HG03439 (cell line): ENCODE data around the gene CBARP.
A peak's percentile ranks its signal among the peaks of the same experiment; 100 is the strongest.

ENCODE experiments used
- ATAC-seq: cut with Tn5 transposase; IDR thresholded peaks from one replicate; pipeline ENCODE4 v1.9.1; 2021; ENCODE audit warnings: mild to moderate bottlenecking, moderate library complexity; ENCODE audit not compliant: unreplicated experiment

Gene CBARP

DNA sequence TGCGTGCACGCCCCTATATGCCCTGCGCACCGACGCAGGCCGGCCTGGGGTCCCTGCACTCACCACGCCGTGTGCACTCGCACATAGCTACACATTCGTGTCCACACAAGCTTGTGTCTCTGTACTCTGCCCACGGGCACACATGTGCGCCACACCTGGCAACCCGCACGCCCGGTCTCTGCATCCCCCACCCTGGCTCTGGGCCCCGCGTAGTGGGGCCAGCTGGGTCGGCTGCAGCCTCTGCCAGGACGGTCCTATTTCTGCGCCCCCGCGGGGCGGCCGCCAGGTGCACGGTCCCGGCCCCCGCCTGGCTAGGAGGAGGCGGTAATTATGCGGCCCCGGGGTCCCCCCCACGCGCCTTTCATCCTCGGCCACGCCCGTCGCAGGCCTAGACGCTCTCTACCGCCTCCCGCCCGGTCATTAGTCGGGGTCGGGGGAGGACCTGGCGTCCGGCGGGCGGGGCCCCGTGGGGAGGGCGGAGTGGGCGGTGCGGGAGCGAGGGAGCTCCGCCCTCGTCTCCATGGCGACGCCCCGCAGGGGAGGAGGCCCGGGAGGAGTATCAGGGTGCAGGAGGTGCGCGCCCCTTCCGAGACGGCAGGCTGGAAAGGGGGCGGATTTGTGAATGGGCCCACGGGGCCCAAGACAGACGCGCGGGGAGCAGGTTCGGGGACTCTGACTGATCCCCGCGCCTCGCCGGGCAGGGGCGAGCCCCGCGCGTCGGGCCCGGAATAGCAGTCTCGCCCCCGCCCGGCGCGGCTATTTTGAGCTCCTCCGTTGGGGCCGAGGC, 28.5 kb upstream of the CBARP start:
- ATAC-seq = peak; percentile 25

DNA sequence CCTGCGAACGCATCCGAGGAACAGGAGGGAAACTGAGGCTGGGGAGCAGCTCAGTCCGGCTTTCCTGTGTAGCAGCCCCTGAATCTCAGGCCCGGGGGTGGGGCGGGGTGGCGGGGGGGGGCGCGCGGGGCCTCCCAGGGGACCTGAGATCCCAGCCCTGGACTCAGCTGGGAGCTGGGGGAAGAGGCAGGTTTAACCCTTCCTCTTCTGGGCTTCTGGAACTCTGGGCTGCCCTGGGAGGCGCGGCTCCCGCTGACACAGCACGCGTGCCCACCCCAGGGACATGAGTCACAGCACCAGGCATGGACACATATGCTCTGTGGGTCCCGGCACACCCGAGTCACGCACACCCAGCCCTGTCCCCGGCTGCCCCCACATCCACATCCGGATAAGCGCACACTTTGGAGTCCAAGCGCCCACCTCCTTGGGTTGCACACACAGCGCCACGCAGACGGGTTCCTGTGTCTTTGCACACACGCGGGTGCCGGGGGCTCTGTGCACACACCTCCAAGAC, 27.9 kb upstream of the CBARP start:
- no peak for ATAC-seq

DNA sequence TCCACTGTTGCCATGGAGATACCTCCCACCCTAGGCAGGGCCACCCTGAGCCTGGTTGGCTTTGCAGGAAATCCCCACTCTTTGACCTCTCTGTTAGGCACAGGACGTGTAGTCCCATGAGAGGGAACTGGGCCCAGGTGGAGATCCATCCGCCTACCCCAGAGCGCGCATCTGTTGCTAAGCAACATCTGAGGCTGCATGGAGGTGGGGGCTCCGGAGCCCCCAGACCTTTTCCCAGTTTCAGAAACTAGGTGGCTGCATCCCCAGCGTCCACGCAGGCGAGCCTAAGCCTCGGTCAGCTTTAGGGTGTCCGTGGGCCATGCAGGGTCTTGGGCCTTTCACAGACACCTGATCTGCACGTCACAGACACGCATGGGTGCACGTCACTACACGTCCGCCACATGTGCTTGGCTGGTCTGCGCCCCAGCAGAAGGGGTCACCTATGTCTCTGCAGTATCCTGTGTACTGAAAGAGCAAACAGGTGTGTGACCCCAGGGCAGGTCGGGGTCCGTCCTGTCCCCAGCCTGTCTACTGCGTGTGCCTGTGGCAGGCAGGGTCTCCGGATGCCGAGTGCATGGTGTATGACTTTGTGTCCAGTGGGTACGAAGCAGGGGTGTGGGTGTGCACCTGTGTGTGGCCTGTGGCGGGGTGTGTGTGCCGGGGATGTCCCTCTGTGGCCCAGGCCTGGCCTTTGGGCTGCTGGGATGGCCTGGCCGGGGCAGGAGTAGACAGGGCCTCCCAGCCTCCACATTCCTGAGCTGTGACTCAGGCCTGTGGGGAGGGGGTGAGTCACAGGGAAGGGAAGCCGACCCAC, 27.2 kb upstream of the CBARP start:
- no peak for ATAC-seq

DNA sequence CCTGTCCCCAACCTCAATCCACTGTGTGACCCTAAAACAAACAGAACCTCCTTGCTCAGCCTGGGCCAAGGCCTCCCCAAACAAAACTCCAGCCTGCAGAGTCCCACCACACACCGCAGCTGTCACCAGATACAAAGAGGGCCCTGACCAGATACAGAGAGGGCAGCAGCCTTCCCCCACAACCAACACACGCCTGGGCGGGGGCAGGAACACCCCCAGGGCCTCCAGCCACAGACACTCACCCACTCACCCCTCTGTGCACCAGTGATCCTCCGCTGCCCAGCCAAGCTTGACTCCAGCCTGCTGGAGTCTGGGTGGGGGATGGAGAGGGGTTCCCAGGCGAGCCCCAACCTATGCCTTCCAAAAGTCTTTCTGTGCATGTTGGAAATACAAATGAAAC, 25.4 kb upstream of the CBARP start:
- ATAC-seq = no peak

DNA sequence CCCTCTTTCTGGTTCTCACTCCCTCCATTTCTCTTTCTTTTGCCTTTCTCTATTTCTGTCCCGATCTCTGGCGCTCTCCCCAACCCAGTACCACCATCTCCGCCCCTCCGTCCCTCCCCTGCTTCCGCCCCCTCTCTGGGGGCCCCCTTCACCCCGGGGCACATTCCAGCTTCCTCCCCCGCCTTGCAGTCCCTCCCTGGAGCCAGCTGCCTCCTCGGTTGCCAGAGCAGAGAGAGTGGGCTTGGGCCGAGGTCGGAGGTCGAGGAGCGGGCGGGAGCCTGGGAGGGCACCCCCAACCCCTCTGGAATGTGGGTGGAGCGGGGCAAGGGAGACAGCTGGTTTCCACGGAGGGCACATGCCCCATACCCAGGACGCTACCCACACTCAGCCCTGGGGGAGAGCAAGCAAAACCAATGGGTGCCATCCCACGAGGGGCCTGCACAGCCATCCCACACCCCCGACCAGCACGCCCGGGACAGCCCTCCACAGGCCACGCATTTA, 24.9 kb upstream of the CBARP start:
- ATAC-seq = no peak

DNA sequence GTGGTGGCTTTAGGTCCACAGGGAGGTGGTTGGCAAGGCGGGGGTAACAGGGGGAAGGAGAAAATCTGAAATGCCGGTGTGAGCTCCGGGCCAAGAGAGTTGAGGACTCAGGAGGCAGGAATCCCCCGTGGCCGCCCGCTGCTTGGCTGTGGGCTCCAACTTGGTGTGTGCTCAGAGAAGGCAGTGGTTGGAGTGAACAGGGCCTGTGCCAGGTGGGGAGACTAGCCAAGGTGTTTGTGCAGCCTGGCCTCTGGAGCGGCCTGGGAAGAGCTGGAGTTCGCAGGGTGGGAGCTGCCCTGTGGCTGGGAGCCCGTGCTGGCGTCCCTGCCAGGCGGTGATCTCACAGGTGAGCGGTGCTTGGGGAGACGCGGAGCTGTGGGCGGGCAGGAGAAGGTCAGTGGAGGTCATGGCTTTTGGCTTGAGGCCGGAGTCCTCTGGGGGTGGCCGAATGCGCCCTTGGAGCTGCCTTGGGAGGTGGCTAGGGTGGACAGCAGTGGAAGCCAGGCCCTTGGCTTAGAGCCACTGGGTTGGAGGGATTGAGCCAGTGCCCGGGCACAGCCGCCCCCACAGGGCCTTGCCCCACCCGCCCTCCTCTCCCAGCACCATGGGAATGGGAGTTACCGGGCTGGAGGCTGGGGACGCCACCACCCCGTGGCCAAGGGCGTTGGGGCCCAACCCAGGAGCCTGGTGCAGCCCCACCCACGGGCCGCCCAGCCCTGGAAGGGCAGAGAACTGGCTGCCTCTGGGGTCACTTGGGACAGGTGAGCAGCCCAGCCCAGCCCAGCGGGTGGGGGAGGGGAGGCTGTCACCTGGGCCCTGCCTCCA, 24.2 kb upstream of the CBARP start:
- no peak for ATAC-seq

DNA sequence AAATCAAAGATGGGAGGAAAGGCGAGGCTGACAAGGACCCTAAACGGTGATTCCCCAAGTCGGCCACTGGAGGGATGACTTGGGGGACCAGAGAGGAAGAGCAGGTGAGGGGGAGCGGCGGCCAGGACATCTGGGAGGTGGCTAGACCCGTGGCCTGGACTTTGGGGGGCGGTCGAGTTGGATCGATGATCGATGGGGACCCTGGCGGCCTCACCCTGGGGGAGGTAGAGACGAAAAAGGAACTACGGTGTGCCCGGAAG, 23.7 kb upstream of the CBARP start:
- ATAC-seq = no peak

DNA sequence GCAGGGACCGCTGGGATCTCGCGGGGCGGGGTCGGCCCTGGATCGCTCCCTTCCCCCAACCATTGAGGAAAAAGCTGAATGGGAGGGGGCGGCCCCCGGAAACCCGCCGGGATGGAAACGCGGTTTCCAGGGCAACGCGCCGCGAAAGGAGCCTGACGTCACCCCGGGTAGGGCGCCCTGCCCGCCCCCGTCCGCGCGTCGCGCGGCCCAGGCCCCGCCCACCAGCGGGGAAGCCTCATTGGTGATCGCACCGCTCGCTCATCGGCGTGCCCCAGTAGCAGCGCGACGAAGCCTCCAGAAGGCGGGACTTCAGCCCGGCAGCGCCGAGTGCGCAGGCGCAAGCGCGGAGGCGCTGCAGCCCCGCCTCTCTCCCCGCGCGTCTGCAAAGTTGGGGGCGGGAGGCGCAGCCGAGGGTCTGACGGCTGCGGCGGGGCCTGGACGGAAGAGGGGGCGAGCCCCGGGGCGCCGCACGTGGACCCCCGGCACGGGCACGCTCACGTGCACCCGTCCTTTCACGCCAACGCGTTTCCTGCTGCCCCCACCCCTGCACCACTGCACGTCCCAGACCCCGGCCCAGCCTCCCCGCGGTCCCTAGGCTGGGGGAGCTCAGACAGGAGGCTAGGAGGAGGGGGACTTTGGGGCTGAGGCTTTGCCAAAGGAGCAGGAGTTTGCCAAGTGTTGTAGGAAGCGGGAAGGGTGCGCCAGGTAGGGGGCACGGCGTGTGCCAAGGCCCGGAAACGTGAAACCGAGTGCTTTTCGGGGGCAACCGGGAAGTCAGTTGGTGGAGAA, 23.1 kb upstream of the CBARP start:
- ATAC-seq = peak; percentile 46

DNA sequence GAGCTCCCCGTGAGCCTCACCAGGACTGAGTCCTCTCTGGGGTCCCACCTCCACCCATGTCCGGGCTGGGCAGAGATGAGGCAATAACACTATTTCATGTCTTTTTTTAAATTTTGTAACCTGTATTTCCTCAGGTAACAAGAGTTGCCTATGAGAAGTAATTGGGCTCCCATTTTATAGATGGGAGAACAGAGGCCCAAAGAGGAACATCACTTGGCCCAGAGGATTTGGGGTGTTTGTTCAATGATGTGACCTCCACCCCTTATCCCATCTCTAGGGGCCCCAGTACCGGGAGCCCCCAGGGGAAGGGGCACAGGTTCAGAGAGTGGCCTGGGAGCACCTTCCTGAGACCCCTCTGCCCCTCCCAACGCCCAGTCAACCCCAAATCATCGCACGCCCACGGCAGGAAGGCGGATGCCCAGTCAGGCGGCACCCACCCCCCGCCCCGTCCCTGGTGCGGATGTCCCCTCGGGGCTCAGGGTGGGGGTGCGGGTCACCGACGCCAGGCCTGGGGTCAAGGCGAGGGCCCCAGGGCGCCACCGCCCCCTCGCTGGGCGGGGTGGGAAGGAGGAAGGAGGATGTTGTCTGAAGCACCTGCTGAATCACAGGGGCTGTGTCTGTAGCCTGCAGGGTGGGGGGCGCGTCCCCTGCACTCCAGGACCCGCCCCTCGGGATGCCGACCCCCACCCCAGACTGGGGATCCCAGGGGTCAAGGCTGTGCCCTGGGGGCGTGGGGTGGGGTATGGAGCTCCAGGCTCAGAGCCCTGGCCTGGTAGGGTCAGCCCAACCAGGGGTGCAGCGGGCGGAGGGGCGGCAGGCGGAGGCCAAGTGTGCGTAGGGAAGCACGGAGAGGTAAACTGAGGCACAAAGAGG, 22.3 kb upstream of the CBARP start:
- ATAC-seq = peak; percentile 2

DNA sequence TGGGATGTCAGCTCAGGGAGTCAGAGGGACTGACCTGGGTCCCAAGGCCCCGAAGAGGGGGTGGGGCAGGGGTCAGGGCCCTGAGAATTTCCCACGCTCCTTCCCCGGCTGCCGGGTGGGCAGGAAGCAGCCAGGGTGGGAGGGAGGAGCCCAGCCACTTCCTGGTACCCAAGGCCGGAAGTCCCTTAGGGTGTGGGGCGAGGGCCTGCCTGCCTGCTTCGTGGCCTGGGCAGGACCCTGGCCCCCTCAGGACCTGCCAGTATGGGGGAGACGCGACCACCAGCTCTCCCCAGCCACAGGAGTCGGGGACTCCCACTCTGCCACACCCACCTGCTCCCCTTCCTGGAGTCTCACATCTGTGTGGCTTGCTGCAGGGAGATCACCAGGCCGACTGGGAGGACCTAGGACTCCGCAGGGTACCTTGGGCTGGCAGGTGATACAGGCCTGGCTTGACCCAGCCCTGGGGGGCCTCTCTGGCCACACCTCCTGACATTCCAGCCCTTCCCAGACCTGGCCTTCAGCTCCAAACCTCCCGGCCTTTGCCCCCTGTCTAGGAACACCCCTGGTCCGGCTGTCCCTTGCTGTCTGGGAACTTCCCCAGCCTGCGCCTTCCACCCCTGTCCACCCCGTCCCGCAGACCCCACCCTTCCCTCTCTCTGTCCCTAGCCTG, 21.5 kb upstream of the CBARP start:
- ATAC-seq = peak; percentile 25

DNA sequence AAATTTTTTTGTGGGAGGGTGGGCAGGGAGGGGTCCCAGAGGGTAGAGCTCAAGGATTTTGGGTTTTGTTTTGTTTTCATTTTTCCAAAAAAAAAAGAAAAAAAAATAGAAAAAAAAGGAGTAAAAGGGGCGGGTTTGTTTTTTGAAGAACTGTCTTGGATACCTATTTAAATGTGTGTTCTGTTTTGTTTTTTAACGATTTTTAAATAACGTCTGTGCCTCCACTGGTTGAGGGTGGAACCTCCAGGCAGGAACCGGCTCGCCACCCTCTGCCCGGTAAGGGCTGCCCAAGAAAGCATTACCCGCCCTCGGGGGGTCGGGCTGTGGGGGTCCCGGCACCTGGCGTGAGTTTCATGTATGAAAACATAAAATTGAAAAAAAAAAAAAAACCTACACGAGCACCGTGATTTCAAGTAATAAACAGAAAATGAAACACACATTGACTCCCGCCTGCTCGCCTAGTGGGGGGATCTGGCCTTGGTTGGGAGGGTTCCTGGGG, 21.0 kb upstream of the CBARP start:
- ATAC-seq = no peak

DNA sequence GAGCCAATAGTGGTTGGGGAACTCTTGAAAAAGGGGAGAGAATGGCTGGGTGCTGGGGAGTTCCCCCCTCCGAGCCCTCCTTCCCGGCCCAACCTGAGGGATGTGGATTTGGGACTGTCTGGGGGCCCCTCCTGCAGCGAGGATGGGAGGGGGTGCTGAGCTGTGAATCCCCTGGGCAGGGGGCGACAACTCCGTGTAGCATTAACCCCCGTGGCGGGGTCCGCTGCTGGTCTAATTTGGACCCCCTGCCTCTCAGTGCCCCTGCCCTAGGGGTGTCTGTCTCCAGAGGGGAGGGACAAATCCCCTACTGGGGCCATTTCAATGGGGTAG, 20.3 kb upstream of the CBARP start:
- no peak for ATAC-seq

DNA sequence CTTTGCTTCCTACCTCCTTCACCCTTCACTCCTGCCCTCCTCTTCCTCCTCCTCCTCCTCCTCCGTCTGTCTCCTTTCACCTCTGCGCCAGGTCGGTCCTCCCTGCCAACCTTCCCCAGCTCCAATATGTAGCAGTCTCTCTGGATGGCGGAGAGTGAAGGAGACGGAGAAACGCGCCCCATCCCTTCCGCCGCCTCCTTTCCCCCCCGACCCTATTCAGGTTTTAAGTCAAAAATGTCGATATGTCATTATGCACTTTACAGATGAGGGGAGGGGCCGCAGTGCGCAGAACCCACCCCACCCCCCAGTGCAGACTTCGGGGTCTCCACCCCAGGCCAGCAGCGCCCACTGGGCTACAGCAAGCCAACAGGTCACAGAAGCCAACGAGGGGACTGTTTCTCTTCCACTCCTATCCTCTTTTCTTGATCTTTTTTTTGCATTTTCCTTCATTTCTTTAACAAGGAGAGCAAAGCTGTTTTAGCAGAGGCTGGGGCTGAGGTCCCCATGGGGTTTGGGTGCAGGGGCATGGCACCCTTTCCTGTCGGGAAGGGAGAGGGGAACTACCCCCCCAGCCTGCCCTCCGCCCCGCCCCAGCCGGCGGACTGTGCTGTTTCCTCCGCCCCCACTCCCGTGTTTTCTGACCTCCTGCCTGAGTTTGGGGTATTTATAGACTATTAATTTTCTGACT, 19.8 kb upstream of the CBARP start:
- ATAC-seq = no peak

DNA sequence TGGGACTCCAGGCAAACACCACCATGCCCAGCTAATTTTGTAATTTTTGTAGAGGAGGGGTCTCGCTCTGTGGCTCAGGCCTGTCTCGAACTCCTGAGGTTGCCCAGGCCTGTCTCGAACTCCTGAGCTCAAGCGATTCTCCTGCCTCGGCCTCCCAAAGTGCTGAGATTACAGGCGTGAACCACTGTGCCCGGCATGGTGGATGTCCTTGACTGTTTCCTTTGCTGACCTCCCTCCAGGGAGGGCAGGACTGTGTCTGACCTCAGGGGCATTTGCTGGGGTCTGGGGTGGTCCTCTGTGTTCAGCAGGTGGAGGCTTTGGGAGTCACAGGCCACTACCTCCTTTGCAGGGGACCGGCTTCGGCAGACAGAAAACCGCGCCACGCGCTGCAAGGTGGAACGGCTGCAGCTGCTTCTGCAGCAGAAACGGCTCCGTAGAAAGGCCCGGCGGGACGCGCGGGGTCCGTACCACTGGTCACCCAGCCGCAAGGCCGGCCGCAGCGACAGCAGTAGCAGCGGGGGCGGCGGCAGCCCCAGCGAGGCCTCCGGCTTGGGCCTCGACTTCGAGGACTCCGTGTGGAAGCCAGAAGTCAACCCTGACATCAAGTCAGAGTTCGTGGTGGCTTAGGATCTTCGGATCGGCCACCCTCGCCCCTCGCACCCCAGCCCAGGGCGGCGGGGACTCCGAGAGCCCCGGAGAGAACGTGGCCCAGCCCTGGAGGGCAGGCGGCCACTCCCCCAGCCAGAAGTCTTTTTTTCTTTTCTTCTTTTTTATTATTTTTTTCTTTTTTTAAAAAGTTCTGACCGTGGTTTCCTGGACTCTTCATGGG, 19.1 kb upstream of the CBARP start:
- no peak for ATAC-seq

DNA sequence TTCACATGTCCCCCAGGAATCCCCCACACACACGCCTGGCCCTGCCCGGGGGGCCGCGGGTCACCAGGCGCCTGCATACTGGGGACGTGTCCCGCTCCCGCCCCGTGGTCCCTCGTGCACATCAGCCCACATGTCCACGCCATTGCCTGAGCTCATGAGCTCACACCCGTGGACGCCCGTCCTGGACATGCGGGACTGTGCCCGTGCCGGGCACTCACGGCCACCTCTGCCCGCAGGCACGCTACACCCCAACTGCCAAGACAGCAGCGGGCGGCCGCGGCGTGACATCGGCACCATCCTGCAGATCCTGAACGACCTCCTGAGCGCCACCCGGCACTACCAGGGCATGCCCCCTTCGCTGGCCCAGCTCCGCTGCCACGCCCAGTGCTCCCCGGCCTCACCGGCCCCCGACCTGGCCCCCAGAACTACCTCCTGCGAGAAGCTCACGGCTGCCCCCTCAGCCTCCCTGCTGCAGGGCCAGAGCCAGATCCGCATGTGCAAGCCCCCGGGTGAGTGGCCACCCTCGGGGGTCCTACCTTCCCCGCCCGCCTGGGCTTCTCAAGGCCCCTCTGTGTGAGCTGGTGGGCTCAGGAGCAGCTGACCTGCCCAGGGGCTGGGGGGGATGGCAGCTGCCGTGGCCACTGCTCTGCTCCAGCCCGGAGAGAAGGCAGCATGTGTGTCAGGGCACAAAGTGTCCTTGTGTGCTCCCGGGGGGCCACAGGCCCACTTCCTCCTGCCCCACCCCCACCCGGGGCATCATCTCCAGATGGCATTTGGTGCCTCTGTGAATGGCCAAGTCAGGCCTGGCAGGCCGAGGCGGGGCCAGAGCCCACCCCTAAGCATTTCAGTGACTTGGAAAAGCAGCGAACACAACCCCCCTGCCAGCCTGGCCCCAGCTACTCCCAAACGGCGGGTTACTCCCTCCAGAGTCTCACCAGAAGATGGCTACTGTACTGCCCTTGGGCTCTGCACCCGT, 17.7 kb upstream of the CBARP start:
- no peak for ATAC-seq

DNA sequence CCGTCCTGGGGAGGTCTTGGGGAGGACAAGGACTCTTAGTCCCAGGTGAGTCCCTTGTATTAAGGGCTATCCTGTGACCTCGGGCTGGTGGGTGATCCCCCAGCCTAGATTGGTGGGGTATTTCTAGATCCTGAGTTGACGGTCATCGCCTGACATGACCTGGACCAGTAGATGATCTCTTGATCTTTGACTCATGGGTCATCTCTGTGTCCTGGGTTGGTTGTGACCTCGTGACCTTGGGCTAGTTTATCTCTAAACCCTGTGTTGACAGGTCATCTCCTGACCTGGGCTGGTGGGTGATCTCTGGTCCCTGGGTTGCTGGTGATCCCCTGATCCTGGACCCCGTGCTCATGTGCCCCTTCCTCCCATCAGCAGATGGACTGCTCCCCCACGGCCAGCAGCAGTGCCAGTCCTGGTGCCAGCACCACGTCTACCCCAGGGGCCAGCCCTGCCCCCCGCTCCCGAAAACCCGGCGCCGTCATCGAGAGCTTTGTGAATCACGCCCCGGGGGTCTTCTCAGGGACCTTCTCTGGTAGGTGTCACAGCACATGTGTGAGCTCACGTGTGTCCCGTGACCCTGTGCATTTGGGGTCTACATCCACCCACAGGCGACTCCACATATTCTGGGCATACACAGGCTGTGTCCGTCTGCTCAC, 16.9 kb upstream of the CBARP start:
- no peak for ATAC-seq
